ENCODE results near the gene JUN.
"Not testable (repeated sequence)": the region's sequence is repeated elsewhere in the genome, so short reads cannot be mapped to it uniquely, and the experiment has no call there.

The JUN gene

GRCh38 chr1:58805716-58806571, 22.1 kb upstream of the JUN start:
- DNase-seq, result no peak

GRCh38 chr1:58804853-58805565, 21.2 kb upstream of the JUN start:
- no peak for DNase-seq

GRCh38 chr1:58803858-58804257, 20.0 kb upstream of the JUN start:
- no peak for DNase-seq

- no peak for DNase-seq
These were observed 19.0 kb upstream of the JUN start for GRCh38 chr1:58802640-58803399.

GRCh38 chr1:58801286-58801685, 17.4 kb upstream of the JUN start:
- DNase-seq, result not testable (repeated sequence)

- no peak for DNase-seq
These were observed 15.8 kb upstream of the JUN start for GRCh38 chr1:58799650-58800049.

GRCh38 chr1:58798910-58799442, 15.1 kb upstream of the JUN start:
- DNase-seq, result no peak

- no peak for DNase-seq
These were observed 12.6 kb upstream of the JUN start for GRCh38 chr1:58796416-58796815.

- no peak for DNase-seq
These were observed 10.7 kb upstream of the JUN start for GRCh38 chr1:58794585-58794984.

GRCh38 chr1:58792846-58793245, 9.0 kb upstream of the JUN start:
- DNase-seq, result no peak

- DNase-seq, result no peak
These were observed 7.3 kb upstream of the JUN start for GRCh38 chr1:58791106-58791505.

GRCh38 chr1:58789996-58790660, 6.3 kb upstream of the JUN start:
- DNase-seq, result no peak

GRCh38 chr1:58789322-58789856, 5.5 kb upstream of the JUN start:
- DNase-seq, result no peak

- no peak for DNase-seq
These were observed 4.4 kb upstream of the JUN start for GRCh38 chr1:58788259-58788658.

GRCh38 chr1:58786927-58787245, 3.0 kb upstream of the JUN start:
- DNase-seq, result no peak

GRCh38 chr1:58786184-58786926, 2.5 kb upstream of the JUN start:
- DNase-seq, result peak; percentile 31

GRCh38 chr1:58785442-58786058, 1.7 kb upstream of the JUN start:
- peak; percentile 52 for DNase-seq

- peak; percentile 96 for DNase-seq
These were observed 1.1 kb upstream of the JUN start for GRCh38 chr1:58784758-58785441.

GRCh38 chr1:58783090-58783992, 506 bp downstream of the JUN start:
- DNase-seq, result peak; percentile 57
